ENCODE data around the gene MRPL54. TPM values are rescaled to one million over a fixed set of nuclear protein-coding genes. Genes with fewer than 3 reads are reported as not detected.

Gene MRPL54
- 10 to 100 TPM; 52.4 to 76.3 (median 68.0) TPM for total RNA-seq

GRCh38 chr19:3762501-3763459 lies at the start of gene MRPL54:
Gene MRPL54, plus strand, starts transcription at chr19:3762682. Its CDS starts 19 bp downstream, at chr19:3762701.
- TF ChIP-seq, protein P1, sequence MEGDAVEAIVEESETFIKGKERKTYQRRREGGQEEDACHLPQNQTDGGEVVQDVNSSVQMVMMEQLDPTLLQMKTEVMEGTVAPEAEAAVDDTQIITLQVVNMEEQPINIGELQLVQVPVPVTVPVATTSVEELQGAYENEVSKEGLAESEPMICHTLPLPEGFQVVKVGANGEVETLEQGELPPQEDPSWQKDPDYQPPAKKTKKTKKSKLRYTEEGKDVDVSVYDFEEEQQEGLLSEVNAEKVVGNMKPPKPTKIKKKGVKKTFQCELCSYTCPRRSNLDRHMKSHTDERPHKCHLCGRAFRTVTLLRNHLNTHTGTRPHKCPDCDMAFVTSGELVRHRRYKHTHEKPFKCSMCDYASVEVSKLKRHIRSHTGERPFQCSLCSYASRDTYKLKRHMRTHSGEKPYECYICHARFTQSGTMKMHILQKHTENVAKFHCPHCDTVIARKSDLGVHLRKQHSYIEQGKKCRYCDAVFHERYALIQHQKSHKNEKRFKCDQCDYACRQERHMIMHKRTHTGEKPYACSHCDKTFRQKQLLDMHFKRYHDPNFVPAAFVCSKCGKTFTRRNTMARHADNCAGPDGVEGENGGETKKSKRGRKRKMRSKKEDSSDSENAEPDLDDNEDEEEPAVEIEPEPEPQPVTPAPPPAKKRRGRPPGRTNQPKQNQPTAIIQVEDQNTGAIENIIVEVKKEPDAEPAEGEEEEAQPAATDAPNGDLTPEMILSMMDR (IDR thresholded peaks at IDR 0.05) = no peak
- ATAC-seq (ENCODE audit: low FRiP score) = peak; percentile 97
- peak; percentile 96 for DNase-seq (ENCODE audit: low spot score)

- DNase-seq (ENCODE audit: low spot score) = no peak
- ATAC-seq (ENCODE audit: low FRiP score) = no peak
- TF ChIP-seq, protein P1 (IDR thresholded peaks at IDR 0.05) = no peak
Observed at GRCh38 chr19:3716147-3716668, 46.3 kb upstream of the MRPL54 start.

DNA sequence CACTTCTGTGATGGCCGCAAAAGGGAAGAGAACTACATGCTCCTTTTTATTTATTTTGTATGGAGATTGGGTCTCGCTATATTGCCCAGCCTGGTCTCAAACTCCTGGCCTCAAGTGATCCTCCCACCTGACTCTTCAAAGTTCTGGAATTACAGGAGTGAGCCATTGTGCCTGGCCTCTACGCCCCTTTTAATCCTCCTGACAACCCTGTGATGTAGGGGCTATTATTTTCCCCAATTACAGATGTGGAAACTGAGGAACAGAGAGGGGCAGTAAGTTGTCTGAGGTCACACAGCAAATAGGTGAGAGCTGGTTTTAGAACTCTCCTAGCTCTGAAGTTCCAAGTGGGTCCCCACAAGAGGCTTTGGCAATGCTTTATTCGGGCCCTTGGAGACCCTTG lies 42.6 kb upstream of the MRPL54 start:
- TF ChIP-seq, protein P1 (IDR thresholded peaks at IDR 0.05) = no peak
- no peak for ATAC-seq (ENCODE audit: low FRiP score)

GRCh38 chr19:3720349-3720917 lies 42.0 kb upstream of the MRPL54 start:
- no peak for ATAC-seq (ENCODE audit: low FRiP score)
- DNase-seq (ENCODE audit: low spot score) = no peak
- TF ChIP-seq, protein P1 (IDR thresholded peaks at IDR 0.05) = no peak

More for the DNA sequence above, 42.6 kb upstream of the MRPL54 start:
- no peak for DNase-seq (ENCODE audit: low spot score)

GRCh38 chr19:3721131-3721886 lies 41.2 kb upstream of the MRPL54 start:
- peak; percentile 87 for ATAC-seq (ENCODE audit: low FRiP score)
- peak; percentile 53 for DNase-seq (ENCODE audit: low spot score)
- TF ChIP-seq, protein P1 (IDR thresholded peaks at IDR 0.05) = no peak

- TF ChIP-seq, protein P1 (IDR thresholded peaks at IDR 0.05) = no peak
- no peak for DNase-seq (ENCODE audit: low spot score)
- ATAC-seq (ENCODE audit: low FRiP score) = no peak
Observed at GRCh38 chr19:3721887-3722442, 40.5 kb upstream of the MRPL54 start.
